GM12874 (cell line): Measurements from ENCODE around the gene CPED1.

ENCODE experiments used
- TF ChIP-seq, protein P1 (sequence below): IDR thresholded peaks from 2 replicates; pipeline ENCODE4 v1.5.1; 2011; ENCODE audit warnings: low read depth, mild to moderate bottlenecking, control low read depth, low read length, moderate library complexity; ENCODE audit not compliant: insufficient read depth

CPED1 gene

GRCh38 chr7:121005996-121006584 is 17.6 kb downstream of the CPED1 start:
- TF ChIP-seq, protein P1, sequence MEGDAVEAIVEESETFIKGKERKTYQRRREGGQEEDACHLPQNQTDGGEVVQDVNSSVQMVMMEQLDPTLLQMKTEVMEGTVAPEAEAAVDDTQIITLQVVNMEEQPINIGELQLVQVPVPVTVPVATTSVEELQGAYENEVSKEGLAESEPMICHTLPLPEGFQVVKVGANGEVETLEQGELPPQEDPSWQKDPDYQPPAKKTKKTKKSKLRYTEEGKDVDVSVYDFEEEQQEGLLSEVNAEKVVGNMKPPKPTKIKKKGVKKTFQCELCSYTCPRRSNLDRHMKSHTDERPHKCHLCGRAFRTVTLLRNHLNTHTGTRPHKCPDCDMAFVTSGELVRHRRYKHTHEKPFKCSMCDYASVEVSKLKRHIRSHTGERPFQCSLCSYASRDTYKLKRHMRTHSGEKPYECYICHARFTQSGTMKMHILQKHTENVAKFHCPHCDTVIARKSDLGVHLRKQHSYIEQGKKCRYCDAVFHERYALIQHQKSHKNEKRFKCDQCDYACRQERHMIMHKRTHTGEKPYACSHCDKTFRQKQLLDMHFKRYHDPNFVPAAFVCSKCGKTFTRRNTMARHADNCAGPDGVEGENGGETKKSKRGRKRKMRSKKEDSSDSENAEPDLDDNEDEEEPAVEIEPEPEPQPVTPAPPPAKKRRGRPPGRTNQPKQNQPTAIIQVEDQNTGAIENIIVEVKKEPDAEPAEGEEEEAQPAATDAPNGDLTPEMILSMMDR = no peak

GRCh38 chr7:121006711-121007315 is 18.3 kb downstream of the CPED1 start:
- TF ChIP-seq, protein P1 = no peak

- TF ChIP-seq, protein P1 = no peak
Measured at GRCh38 chr7:121008816-121009215, 20.3 kb downstream of the CPED1 start.

- TF ChIP-seq, protein P1 = no peak
Measured at GRCh38 chr7:121011401-121011800, 22.9 kb downstream of the CPED1 start.

DNA sequence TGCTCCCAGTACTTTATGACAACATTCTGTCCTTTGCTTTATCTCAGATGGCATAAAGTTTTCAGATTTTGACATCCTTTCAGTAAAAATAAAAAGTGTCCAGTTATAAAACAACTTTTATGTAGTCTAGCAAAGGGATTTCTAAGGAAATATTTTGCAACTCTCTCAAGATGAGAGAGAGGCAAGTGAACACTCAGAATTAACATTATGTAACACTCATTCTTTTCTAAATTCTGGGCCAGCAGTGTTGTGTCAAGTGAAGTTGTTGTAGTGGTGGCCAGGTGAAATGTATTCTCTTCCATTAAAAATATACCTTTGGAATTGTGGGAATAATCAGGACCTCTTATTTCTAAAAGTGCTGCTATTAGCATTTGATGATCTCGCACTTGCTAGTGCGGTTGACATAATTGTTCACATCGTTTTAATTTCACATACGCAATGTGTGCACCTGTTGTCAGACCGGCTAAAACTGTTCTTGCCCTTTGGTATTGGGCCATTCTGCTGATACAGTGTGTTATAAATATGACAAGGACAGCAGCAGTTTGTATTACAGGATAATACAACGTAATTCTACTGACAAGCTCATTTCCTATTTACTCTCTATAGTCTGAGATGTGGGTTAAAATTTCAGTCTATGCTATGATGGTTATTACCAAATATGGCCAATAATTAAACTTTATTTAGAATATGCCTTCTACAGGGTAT is 23.8 kb downstream of the CPED1 start:
- TF ChIP-seq, protein P1 = no peak

DNA sequence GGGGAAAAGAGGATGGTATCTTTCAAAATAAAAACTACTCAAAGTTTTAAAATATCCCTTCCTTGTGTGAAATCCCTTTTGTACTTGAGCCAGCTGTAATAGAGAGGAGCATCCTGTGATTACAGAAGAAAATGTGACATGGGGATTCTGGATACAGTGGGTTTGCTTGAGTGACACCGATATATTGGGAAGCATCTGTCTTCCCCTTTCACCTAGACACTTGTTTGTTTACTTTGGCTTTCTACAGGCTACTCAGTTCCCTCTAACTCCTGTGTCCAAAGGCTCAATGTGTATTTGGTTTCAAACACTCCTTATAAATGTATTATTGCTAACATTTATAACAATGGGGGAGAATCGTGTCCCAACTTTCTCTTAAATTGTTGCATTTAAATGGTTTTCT is 24.4 kb downstream of the CPED1 start:
- TF ChIP-seq, protein P1 = no peak

DNA sequence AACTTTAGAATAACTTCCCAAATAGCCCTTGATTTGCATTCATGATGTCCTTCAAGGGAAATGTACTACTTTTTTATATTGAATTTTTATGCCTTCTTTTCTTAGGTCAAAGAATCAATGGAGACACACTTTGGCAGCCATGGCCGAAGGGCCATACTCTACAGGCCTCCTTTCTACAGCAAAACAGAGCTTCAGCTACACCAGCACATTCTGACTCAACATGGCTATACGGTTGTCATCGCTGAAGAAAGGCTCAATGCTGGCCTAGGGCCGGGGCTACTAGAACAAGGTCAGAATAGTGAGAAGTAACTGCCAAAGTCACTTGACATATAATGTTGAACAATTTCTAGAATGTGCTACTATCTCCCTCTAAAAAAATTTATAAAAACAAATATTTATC is 27.0 kb downstream of the CPED1 start:
- TF ChIP-seq, protein P1 = no peak
